Mesenchymal stem cell (in vitro differentiated cells and primary cell): Measurements from ENCODE around the gene TRPV5.

Experiments used
- DNase-seq: peaks from one replicate; pipeline ENCODE4 v3.0.0-alpha.2; 2013
- H2AFZ ChIP-seq: one replicate; pipeline ENCODE4 v1.6.1; 2013; ENCODE audit warnings: low read depth, mild to moderate bottlenecking, control low read depth, inconsistent platforms, low read length, moderate library complexity
- H2AK5ac ChIP-seq: 2 replicates; pipeline ENCODE4 v1.6.1; 2013; ENCODE audit warnings: low read length, moderate library complexity, mild to moderate bottlenecking, inconsistent platforms; ENCODE audit not compliant: severe bottlenecking
- H2BK120ac ChIP-seq: one replicate; pipeline ENCODE4 v1.6.1; 2013; ENCODE audit warnings: low read depth, mild to moderate bottlenecking, inconsistent platforms, low read length, moderate library complexity
- H2BK12ac ChIP-seq, 2 experiments: one replicate each; pipeline ENCODE4 v1.6.1; 2013; ENCODE audit warnings: inconsistent platforms in 2 of 2, low read length in 2 of 2, mild to moderate bottlenecking in 2 of 2, moderate library complexity in 2 of 2, control low read depth in 1 of 2
- H2BK15ac ChIP-seq: one replicate; pipeline ENCODE4 v1.6.1; 2013; ENCODE audit warnings: mild to moderate bottlenecking, low read depth, inconsistent platforms; ENCODE audit not compliant: poor library complexity, severe bottlenecking
- H2BK5ac ChIP-seq: 2 replicates; pipeline ENCODE4 v1.6.1; 2013; ENCODE audit warnings: low read depth, mild to moderate bottlenecking, low read length, control low read depth, inconsistent platforms; ENCODE audit not compliant: poor library complexity, severe bottlenecking
- H3K14ac ChIP-seq, 2 experiments: one replicate each; pipeline ENCODE4 v1.6.1; 2013; ENCODE audit warnings: inconsistent platforms in 2 of 2, low read length in 2 of 2, control low read depth in 1 of 2, mild to moderate bottlenecking in 1 of 2, moderate library complexity in 1 of 2
- H3K18ac ChIP-seq, 2 experiments: one replicate each; pipeline ENCODE4 v1.6.1; 2013; ENCODE audit warnings: inconsistent platforms in 2 of 2, low read length in 2 of 2, control low read depth in 1 of 2, low read depth in 1 of 2, mild to moderate bottlenecking in 1 of 2
- H3K23ac ChIP-seq, 2 experiments: one replicate each; pipeline ENCODE4 v1.6.1; 2013; ENCODE audit warnings: inconsistent platforms in 2 of 2, low read length in 2 of 2, mild to moderate bottlenecking in 2 of 2, moderate library complexity in 2 of 2, control low read depth in 1 of 2
- H3K27ac ChIP-seq: 2 replicates; pipeline ENCODE4 v1.5.1; 2013; ENCODE audit warnings: mild to moderate bottlenecking, moderate library complexity, low read length, control low read depth, inconsistent platforms; ENCODE audit not compliant: poor library complexity, severe bottlenecking
- H3K27me3 ChIP-seq, 2 experiments: 2 replicates each; pipeline versions ENCODE4 v1.6.1 to v1.7.0; 2013; ENCODE audit warnings: low read length in 2 of 2, mild to moderate bottlenecking in 2 of 2, moderate library complexity in 2 of 2, control low read depth in 1 of 2, inconsistent platforms in 1 of 2; ENCODE audit not compliant: control insufficient read depth in 1 of 2, insufficient read depth in 1 of 2
- H3K36me3 ChIP-seq, 2 experiments: 2 replicates each; pipeline versions ENCODE4 v1.6.1 to v1.7.0; 2013; ENCODE audit warnings: low read length in 2 of 2, control low read depth in 1 of 2, inconsistent platforms in 1 of 2, low read depth in 1 of 2, mild to moderate bottlenecking in 1 of 2; ENCODE audit not compliant: insufficient read depth in 2 of 2, control insufficient read depth in 1 of 2
- H3K4ac ChIP-seq, 2 experiments: one replicate each; pipeline ENCODE4 v1.6.1; 2013; ENCODE audit warnings: inconsistent platforms in 2 of 2, low read length in 2 of 2, mild to moderate bottlenecking in 2 of 2, moderate library complexity in 2 of 2, control low read depth in 1 of 2, low read depth in 1 of 2
- H3K4me1 ChIP-seq: 2 replicates; pipeline ENCODE4 v1.6.1; 2013; ENCODE audit warnings: low read depth, low read length, control low read depth; ENCODE audit not compliant: control insufficient read depth, insufficient read depth
- H3K4me2 ChIP-seq: 2 replicates; pipeline ENCODE4 v1.6.1; 2013; ENCODE audit warnings: low read length, mild to moderate bottlenecking, inconsistent platforms; ENCODE audit not compliant: poor library complexity, severe bottlenecking
- H3K4me3 ChIP-seq, 2 experiments: 2 replicates each; pipeline versions ENCODE4 v1.5.1 to v1.7.0; 2013; ENCODE audit warnings: low read length in 2 of 2, mild to moderate bottlenecking in 2 of 2, control low read depth in 1 of 2, low read depth in 1 of 2; ENCODE audit not compliant: insufficient read depth in 1 of 2
- H3K79me1 ChIP-seq: replicated peaks from 2 replicates; pipeline ENCODE4 v1.6.1; 2013; ENCODE audit warnings: mild to moderate bottlenecking, control low read depth, low read length, inconsistent platforms; ENCODE audit not compliant: poor library complexity, severe bottlenecking
- H3K9ac ChIP-seq: 2 replicates; pipeline ENCODE4 v1.7.0; 2013; ENCODE audit warnings: mild to moderate bottlenecking, low read length, moderate library complexity
- H3K9me3 ChIP-seq: 2 replicates; pipeline ENCODE4 v1.7.0; 2013; ENCODE audit warnings: mild to moderate bottlenecking, low read length; ENCODE audit not compliant: control insufficient read depth
- H4K8ac ChIP-seq: one replicate; pipeline ENCODE4 v1.6.1; 2013; ENCODE audit warnings: inconsistent platforms, mild to moderate bottlenecking, low read length, moderate library complexity
- H4K91ac ChIP-seq: one replicate; pipeline ENCODE4 v1.6.1; 2013; ENCODE audit warnings: mild to moderate bottlenecking, low read length, inconsistent platforms
- WGBS: methylation state at CpG from one replicate; pipeline ENCODE4 v1.1.7; 2013; ENCODE audit warnings: mixed read lengths; 5-methylcytosine and 5-hydroxymethylcytosine counted together

TRPV5 gene

DNA sequence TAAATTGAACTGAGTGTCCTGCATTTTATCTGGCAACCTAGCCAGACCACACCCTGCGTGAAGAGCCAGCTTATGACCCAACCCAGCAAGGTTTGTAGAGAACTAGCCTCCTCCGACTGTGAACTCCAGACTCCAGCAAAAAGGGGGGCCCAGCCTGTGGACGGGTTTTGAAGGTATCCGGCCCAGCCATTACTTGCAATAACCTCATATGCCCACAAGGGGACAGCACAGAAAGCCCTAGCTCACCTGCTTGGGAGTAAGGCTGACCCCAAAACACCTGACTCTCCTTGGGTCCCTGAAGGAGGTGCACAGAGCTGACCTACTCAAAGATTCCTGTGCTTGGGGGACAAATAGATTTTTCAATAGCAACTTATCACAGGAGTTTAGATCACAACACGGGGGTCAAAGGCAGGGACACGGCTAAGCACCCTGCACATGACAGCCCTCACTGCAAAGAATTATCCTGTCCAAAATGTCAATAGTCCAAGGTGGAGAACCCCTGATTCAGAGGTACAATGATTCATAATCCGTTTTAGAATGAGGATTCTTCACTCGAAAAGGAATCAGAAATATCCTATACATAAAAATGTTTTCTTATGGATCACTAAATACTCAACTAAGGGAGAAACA, 52.6 kb downstream of the TRPV5 start:
- Histone ChIP-seq H3K27ac (no peak overlapping the region), H3K79me1 (no peaks in the 10 kb centered on the region)

DNA sequence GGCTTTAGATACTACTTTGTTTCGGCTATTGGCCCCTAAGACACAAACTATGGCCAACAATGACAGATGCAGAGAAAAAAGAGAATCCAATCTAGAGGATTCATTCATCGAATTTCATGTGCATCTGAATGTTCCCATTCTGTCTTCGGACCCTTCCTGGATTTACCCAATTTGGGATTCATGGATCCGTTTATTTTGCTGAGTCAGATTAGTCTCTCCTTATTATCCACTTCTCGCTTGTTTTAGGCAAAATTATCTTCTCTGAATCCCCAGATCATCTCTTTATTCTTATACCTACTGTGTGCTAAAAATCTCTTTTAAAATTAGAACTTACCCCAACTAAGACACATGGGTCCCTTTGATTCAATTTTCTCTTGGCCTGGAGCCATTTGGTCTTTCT, 54.5 kb downstream of the TRPV5 start:
- Histone ChIP-seq H2BK12ac (no peak overlapping the region), H4K91ac (no peak overlapping the region), H3K14ac (no peak overlapping the region), H2AFZ (no peak overlapping the region), H2AK5ac (no peak overlapping the region), H3K79me1 (no peaks in the 10 kb centered on the region), H3K9ac (no peak overlapping the region), H2BK5ac (no peak overlapping the region), H3K36me3 (no peaks in the 10 kb centered on the region), H2BK15ac (no peak overlapping the region), H4K8ac (no peak overlapping the region), H3K4me1 (no peaks in the 10 kb centered on the region), H2BK120ac (no peak overlapping the region), H3K4me2 (no peak overlapping the region), H3K4ac (no peak overlapping the region), H3K4me3 (no peak overlapping the region), H3K9me3 (no peaks in the 10 kb centered on the region), H3K18ac (no peak overlapping the region), H3K27me3 (peaks cover 19 to 76% of the 10 kb centered on the region in 2 experiments), H3K27ac (no peak overlapping the region), H3K23ac (no peak overlapping the region)
- no peak for DNase-seq
- WGBS, result 74% methylated on average over 5 of the region's 5 CpGs

More for the DNA sequence above, 52.6 kb downstream of the TRPV5 start:
- H3K14ac ChIP-seq, result no peak overlapping the region
- H3K4me3 ChIP-seq, result no peak overlapping the region
- H3K9ac ChIP-seq, result no peak overlapping the region
- H2BK5ac ChIP-seq, result no peak overlapping the region
- no peak overlapping the region for H4K91ac ChIP-seq
- no peak overlapping the region for H2BK15ac ChIP-seq
- WGBS, result 21% methylated on average over 6 of the region's 8 CpGs
- H2AK5ac ChIP-seq, result no peak overlapping the region
- no peak overlapping the region for H2BK120ac ChIP-seq
- H3K36me3 ChIP-seq, result no peaks in the 10 kb centered on the region
- H3K27me3 ChIP-seq, result peaks cover 19 to 84% of the 10 kb centered on the region in 2 experiments
- no peaks in the 10 kb centered on the region for H3K9me3 ChIP-seq
- H3K4me2 ChIP-seq, result no peak overlapping the region
- H3K18ac ChIP-seq, result no peak overlapping the region
- H3K4me1 ChIP-seq, result peaks cover 1% of the 10 kb centered on the region
- H4K8ac ChIP-seq, result no peak overlapping the region
- no peak overlapping the region for H2BK12ac ChIP-seq
- no peak overlapping the region for H3K23ac ChIP-seq
- no peak for DNase-seq
- H2AFZ ChIP-seq, result no peak overlapping the region
- H3K4ac ChIP-seq, result no peak overlapping the region

DNA sequence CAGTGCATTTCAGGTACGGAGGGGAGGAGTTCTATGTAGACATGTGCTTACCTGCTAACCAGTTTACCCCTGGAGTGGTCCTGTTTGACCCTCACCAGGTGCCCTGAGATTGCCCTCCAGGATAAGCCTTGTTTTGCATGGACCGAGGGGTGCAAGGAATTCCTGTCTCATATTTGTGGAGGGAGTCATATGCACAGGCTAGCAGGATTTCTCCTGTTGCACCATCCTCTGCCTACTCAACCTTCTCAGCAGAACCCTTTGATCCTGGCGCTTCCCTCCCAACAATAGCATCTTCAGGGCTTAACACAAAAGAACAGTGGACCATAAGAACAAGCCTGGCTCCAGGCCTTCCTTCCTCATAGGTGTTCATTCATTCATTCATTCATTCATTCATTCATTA, 55.2 kb downstream of the TRPV5 start:
- Histone ChIP-seq H2BK15ac (no peak overlapping the region), H3K4ac (no peak overlapping the region), H3K9me3 (no peaks in the 10 kb centered on the region), H3K23ac (no peak overlapping the region), H3K79me1 (no peaks in the 10 kb centered on the region), H2AK5ac (no peak overlapping the region), H2AFZ (no peak overlapping the region), H3K4me2 (no peak overlapping the region), H3K27ac (no peak overlapping the region), H3K4me1 (no peaks in the 10 kb centered on the region), H2BK5ac (no peak overlapping the region), H3K36me3 (no peaks in the 10 kb centered on the region), H3K9ac (no peak overlapping the region), H3K4me3 (no peak overlapping the region), H4K8ac (no peak overlapping the region), H3K27me3 (peaks cover 13 to 68% of the 10 kb centered on the region in 2 experiments), H3K18ac (no peak overlapping the region), H2BK120ac (no peak overlapping the region), H4K91ac (no peak overlapping the region), H2BK12ac (no peak overlapping the region), H3K14ac (no peak overlapping the region)
- DNase-seq, result no peak
- 87% methylated on average over 3 of the region's 3 CpGs for WGBS

DNA sequence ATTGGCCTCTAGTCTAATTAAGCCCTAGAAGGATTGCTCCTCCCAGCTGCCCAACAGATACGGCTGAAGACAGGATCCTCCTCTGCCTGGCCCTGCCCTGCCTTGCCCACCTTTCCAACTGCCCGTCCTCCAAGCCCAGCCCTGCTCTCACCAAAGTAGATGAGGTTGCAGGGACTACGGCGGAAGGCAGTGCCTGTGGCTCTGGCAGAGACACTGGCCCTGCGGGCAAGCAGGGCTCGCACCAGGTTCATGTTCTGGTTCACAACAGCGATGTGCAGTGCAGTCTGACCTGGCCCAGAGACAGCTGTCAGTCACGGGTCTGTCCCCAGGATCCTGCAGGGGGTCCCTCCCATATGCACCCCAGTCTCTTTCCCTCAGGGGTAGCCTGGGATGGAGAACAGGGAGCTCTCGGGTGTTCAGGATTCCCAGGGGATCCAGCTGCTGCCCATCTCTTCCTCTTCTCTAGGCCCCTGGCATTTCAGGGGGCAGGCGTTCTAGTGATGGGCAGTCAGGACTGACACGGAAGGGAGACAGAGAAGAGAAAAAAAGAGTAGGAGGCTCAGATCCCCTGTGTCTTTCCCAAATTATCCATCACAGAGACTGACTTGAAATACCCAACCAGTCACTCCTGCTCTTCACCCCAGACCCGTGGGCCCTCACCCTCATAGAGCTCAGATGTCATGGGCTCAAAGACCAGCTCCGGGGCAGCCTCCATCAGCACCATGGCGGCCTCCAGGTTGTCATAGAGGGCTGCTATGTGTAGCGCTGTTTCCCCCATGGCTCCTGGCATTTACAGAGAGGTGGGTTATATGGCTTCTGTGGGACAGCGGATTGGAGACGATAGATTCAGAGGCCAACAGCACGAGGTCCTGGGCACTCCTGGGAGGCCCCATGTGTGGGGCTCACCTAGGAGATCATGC, 56.3 kb downstream of the TRPV5 start:
- 75% methylated on average over 16 of the region's 18 CpGs for WGBS
- Histone ChIP-seq H2BK5ac (no peak overlapping the region), H3K23ac (no peak overlapping the region), H4K91ac (no peak overlapping the region), H3K4me1 (no peaks in the 10 kb centered on the region), H3K36me3 (no peaks in the 10 kb centered on the region), H3K27ac (no peak overlapping the region), H3K4ac (no peak overlapping the region), H2AK5ac (no peak overlapping the region), H3K14ac (no peak overlapping the region), H3K9ac (no peak overlapping the region), H2BK120ac (no peak overlapping the region), H3K9me3 (no peaks in the 10 kb centered on the region), H3K79me1 (no peaks in the 10 kb centered on the region), H3K4me3 (no peak overlapping the region), H3K4me2 (no peak overlapping the region), H4K8ac (no peak overlapping the region), H3K18ac (no peak overlapping the region), H2AFZ (no peak overlapping the region), H2BK15ac (no peak overlapping the region), H3K27me3 (peaks cover 10 to 60% of the 10 kb centered on the region in 2 experiments), H2BK12ac (no peak overlapping the region)
- no peak for DNase-seq
